Fibroblast of skin of left biceps (primary cell): Measurements from ENCODE around the gene PLEKHA8.
"Not testable (repeated sequence)": the region's sequence is repeated elsewhere in the genome, so short reads cannot be mapped to it uniquely, and the experiment has no call there.

Experiments
- DNase-seq, 2 experiments: peaks; one replicate each; pipeline ENCODE4 v3.0.0-alpha.2; 2013; ENCODE audit warnings: low read depth in 2 of 2

The PLEKHA8 gene

DNA sequence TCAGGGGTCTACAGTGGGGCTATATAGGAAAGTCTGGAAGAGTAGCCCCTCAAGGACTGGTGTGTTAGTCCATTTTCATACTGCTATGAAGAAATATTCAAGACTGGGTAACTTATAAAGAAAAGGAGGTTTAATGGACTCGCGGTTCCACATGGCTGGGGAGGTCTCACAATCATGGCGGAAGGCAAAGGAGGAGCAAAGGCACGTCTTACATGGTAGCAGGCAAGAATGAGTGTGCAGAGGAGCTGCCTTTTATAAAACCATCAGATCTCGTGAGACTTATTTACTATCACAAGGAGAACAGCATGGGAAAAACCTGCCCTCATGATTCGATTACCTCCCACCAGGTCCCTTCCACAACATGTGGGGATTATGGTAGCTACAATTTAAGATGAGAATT is 4.7 kb upstream of the PLEKHA8 start:
- DNase-seq: no peak

DNA sequence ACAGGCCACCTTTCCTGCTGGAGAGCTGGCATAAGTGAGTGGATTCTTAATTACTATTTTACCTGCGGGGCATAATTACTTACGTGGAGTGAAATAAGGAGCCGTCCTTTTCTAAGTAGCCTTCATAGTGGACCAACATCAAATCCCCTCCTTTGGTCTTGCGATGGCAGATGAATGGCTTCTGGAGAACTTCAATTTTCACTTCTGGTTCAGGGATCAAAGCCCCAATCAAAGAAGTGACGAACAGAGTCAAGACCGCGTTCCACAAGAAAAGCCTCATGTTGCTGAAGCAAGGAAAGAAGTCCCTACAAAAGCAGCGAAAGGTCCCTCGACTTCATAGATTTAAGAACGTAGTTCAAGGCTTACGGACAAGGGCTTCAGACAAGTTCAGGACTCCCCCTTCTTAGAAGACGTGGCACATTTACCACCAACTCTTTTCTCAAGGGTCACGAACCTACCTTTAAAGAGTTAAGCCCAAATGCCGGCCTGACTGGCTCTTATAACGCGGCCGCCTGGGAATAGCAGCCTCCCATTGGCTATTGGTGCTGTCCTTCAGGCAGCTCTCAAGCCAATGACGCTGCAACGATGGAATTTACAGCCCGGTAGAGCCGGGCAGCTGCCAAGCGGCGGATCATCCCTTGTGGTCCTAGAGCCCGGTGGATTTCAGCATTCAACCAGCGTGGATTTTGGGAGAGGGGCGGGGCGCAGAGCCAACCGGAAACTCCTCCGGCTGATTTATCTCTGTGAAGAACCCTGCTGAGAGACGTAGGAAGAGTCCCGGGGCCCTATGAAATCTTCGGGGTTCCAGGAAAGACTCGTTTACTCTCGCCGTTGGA is 1.8 kb upstream of the PLEKHA8 start, which contains the start of gene FKBP14:
TSS of gene FKBP14 (minus strand) at position 474 of the 836 bp plus-strand sequence. CDS start at position 280, 194 bp downstream.
- DNase-seq: peak; percentile 99

DNA sequence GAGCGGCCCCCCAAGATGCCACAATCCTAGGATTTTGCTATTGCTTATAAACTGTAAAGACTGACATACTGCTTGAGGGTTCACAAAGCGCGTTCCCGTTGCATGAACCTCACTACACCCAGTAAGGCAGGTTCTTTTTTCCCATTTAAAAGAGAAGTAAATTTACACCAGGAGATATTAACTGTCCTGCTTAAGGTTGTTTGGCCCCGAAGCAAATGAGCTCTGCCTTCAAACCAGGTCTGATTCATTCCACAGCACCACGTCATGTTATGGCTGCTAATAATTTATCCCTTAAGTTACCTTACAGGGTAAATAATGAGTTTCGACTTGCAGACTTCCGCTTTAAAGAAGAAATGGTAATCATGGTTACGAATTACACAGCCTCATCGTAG is 1.2 kb upstream of the PLEKHA8 start:
- DNase-seq: no peak

DNA sequence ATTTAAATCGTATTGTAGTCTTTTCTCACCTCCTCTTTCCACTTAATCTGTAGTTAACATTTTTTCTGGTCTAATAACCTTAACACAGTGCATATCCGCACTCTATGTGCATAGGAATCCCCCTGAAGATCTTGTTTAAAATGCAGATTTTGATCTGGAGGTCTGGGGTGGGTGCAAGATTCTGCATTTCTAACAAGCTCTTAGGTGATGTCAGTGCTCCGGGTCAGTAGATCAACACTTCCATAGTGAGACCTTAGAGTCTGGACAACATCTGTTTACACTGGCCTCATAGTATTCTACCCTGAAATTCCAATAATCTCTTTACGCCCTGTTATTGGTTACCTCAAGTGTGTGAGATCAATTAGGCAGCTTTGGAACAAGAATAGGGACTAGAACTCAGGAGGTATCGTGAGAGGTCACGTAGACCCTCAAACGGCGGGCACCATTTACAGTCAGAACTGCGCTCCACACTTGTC is 434 bp upstream of the PLEKHA8 start:
- no peak for DNase-seq

DNA sequence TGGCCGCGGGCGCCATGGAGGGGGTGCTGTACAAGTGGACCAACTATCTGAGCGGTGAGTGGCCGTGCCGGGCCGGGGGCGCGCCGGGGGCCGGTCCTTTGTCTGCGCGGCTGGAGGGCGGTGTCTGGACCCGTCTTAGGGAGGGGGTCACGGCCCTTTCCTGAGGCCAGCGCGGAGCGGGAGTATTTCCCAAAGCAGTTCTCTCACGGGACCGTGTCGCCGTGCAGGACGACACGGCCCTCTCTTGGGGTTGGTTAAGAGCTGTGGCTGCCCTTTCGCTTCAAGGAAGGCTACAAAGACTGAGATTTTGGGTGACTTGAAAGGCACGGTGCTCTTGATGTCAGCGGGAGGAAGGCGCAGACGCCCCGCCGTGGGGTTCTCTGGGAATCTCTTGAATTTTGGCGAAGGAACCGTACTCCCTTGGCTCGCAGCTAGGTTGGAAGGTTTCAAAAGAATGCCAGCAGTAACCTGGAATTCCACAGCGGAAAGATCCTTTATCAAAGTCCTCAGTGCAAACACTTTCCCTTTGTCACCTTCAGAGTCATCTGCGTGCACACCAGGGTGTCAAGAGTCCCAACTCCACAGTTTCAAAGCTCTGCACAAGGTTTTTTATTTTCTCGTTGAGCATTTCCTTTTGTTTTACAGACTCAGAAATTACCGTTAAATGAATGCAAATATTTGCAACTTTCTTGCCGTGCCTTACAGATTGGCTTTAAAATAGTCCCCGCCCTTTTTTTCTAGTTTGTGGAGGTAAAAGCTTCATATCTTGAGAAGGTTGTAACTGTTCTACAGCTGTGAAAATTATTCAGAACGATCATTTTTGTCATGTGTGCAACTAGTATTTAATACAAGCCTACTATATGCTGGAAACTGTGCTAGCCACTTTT is 780 bp downstream of the PLEKHA8 start:
- no peak for DNase-seq

DNA sequence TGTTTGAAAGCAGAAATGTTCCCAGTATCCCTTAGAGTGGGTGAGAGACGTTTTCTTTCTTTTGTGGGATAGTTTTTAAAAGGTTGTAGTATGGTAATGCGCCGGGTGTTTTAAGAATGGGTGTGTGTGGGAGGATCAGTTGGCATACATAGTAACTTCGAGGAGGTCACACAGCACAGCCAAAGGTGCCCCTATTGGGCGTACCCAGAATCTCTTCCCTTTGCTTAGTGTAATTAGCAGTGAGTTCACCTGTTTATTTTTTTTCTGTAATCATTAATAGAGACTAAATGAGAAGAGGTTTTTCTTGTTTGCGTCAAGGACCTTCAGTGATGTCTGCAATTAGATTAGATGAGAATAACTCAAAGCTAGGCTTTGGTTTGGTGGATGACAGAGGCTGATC is 1.5 kb downstream of the PLEKHA8 start:
- DNase-seq: no peak

DNA sequence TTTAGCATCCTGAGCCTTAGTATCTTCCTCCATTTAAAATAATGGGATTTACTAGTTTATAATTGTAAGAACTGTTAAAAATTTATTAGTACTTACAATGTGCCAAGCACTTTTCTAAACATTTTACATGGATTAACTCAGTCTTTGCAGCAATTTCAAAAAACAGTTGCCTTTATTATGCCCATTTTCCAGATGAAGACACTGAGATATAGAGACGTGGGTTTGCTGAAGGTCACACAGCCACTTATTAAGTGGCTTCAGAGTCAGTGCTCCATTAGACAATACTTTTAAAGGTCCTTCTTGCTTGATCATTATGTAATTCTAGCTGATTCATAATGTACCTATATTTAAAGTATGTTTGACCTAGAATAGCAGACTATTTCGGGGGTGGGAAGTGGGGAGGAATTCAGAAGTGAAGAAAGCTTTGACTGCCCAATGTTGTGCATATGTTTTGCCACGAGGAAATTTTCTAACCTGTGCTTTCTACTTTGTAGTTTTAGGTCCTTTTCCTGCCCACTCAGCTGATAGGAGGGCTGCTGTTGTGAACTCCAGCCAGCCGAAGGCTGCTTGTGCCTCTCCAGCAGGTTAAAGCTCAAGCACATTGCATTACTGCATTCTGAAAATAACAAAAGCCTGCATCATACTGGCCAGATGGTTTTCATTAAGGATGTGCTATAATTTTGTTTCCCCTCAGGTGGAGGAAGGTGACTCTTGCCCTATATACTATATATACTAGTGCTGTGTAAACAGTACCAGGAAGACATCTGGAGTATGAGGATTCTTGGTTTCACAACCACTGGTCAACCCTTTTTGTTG is 4.3 kb downstream of the PLEKHA8 start:
- peak; percentile 45 to 52 for DNase-seq

DNA sequence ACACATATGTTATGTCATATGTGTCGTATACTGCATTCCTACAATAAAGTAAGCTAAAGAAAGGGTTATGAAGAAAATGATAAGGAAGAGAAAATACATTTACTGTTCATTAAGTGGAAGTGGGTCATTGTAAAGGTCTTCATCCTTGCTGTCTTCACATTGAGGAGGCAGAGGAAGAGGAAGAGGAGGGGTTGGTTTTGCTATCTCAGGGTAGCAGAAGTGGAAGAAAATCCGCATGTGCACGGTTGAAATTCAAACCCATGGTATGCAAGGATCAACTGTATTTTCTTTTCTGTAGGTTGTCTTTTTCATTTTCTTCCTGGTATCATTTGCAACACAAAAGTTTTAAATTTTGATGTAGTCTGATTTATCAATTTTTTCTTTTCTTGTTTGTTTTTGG is 6.3 kb downstream of the PLEKHA8 start:
- DNase-seq: no peak

DNA sequence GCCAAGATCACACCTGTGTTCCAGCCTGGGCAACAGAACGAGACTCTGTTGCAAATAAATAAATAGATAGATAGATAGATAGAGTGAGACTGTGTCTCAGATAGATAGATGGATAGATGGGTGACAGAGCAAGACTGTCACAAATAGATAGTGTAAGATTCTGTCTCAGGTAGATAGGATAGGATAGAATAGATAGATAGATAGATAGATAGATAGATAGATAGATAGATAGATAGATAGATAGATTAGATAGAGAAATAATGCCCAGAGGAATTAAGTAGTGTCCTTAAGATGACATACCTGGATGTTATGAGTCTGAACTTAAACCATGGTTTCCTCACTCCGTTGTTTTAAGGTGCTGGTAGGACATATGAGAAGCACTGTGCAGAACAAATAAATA is 8.0 kb downstream of the PLEKHA8 start:
- no peak for DNase-seq

DNA sequence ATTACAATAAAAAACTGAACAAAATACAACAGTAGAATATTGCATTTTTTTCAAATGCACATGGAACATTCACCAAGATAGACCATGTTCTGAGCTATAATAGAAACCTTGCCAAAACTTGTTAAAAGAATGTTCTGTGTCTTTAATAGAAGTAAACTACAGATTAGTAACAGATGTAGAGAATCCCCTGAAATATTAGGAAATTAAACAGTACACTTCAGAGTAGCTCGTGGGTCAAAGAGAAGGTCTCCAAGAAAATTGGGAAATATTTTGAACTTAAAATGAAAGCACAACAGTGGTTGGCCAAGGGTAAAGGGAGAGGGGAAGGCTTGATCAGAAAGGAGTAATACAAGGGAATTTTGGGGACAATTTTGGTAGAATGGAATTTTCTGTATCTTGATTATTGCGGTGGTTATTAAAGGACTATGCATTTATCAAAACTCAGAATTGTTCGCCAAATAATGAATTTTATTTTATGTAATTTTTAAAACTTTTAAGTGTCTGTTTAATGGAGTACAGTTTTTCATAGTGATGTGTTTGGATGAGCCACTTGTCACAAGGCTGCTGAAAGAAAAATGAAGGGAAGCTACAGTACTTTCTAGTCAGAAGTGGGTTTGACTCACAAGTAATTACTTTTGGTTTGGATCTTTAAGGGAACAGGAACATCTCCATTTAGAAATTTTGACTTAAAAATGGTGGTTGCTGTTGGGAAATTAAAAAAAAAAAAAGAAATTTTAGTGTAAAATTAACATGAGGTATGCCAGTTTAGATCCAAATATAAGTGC is 10.2 kb downstream of the PLEKHA8 start:
- DNase-seq: peak; percentile 47 to 50

DNA sequence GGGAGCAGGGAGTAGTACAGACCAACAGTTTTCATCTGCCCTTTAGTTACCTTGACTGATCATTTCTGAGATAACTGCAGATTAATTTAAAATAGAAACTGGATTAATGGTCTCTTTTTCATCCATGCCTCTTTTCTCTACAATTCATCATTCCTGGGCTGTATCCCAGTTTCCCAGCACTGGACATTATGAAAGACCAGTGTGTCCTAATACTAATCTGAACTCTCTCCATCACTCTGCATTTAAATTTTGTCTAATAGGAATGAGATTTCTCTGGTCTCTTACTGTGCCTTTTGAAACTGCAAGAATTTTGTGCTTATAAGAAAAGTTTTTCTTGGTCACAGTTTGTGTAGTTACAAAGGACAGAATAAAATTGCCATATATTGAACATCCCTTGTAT is 12.7 kb downstream of the PLEKHA8 start:
- no peak for DNase-seq

DNA sequence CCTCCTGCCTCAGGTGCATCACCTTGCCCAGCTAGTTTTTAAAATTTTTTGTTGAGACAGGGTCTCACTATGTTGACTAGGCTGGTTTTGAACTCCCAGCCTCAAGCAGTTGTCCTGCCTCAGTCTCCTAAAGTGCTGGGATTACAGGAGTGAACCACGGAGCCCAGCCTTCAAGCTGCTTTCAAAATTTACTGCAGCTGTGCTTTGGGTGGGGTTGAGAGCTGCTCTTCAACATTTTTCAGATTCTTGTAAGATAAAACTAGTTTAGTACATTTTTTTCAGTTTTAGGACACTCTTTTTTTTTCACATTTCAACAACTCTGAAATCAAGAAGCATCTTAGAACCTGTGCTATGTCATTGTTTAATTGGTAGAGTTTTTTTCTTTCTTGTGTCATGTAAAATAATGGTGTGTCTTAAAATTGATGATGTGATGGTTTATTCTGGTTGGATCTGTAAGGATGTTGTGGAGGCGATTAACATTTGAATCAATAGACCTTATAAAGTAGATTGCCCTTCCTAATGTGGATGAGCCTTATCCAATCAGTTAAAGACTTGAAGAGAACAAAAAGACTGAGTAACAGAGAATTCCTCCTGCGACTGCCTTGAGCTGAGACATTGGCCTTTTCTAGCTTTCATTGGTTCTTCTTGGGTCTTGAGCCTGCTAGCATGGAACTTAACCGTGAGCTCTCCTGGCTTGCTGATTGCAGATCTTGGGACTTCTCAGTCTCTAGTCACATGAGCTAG is 13.5 kb downstream of the PLEKHA8 start:
- DNase-seq: no peak

DNA sequence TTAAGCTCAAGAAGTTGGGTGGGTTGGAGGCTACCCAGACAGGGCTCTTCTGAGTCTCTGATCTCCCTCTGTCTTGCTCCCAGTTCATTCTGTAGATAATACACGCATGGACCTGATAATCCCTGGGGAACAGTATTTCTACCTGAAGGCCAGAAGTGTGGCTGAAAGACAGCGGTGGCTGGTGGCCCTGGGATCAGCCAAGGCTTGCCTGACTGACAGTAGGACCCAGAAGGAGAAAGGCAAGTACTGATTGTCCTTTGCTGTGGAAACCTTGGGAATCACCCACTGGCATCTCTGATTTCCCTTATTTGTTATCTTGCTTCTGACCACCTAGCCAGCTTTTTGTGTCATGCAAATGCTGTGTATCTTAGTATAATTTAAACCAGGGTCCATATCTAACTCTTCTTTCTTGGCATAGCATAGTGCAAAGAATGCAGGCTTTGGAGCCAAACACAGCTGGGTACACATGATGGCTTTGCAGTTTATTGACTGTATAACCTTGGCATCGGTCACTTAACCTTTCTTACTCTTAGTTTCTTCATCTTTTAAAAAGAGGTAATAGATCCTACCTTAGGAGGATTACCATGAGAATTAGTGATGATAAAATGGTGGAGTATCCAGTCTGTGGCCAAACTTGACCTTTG is 18.0 kb downstream of the PLEKHA8 start:
- no peak for DNase-seq

DNA sequence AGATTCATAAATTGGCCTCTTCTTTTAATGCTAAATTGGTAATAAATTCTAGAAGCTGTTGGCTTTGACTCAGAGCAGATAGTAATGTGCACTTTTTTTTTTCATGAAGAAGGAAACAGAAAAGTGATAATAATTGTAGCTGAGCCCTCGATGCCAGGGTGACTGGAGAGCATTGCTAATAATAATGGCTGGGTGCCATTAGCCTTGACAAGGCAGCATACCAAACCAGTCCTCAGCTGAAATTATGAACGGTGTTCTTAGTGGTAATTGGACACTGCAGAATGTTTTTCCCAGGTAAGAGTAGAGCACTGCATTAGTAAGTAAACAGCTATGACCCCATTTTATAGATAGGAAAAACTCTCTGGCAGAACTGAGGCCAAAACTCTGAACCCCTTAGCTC is 18.9 kb downstream of the PLEKHA8 start:
- DNase-seq: no peak

DNA sequence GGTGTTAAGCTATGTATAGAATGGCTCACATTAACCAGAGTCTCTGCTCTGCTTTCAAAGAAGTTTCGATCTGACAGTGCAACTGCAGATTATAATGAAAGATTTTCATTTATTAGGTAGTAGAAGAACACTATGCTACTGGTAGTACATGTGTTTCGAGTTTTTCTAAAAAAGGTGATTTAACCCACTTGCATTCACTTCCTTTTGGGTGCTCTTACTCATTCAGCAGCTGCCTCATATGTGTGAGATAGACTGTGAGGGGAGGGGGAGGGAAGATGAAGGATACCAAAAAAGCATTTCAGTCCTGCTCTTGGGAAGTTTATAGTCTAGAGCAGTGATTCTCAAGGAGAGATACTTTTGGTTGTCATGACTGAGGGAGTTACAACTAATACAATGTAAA is 20.4 kb downstream of the PLEKHA8 start:
- DNase-seq: no peak

DNA sequence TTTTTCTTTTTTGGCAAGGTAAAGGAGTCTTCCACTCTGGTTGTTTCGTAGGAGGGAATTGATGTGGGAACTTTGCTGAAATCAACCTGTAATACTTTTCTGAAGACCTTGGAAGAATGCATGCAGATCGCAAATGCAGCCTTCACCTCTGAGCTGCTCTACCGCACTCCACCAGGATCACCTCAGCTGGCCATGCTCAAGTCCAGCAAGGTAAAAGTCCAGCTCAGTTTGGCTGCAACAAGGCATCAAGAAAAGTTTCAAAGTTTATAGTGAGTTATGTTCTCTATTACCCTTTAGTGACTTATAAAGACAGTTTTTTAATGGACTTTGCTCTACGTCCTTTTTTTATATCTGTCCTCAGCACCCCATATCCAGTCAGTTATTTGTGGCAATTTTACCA is 21.0 kb downstream of the PLEKHA8 start:
- DNase-seq: no peak

DNA sequence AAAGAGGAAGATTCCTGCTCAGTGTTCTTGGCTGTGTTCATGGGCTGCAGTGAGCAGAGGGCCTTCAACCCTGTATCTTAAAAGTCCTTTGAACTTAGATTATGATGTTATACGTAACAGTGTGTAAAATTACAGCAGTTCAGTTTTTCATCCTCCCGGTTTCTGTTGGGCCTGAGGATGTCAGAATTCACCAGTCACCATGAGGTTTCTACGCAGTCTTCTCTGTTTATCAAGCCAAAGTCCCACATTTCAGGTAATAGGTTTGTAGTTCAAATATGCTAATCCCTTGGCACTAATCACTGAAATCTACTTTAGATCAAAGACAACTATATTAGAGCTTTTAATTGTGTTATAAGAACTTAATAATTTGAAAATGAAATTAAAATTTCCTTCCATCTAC is 24.9 kb downstream of the PLEKHA8 start:
- DNase-seq: no peak

DNA sequence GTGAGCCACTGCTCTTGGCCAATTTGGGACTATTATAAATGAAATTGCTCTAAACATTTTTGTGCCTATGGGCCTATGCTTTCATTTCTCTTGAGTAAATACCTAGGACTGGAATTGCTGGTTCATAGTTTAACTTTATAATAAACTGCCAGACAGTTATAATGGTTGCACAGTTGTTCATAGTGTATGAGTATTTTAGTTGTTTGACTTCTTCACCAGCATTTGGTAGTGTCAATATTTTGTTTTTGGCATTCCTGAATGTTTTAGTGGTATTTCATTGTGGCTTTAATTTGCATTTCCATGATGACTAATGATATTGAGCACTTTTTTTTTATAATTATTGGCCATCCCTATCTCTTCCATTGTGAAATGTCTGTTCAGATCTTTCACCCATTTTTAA is 29.5 kb downstream of the PLEKHA8 start:
- DNase-seq: no peak

DNA sequence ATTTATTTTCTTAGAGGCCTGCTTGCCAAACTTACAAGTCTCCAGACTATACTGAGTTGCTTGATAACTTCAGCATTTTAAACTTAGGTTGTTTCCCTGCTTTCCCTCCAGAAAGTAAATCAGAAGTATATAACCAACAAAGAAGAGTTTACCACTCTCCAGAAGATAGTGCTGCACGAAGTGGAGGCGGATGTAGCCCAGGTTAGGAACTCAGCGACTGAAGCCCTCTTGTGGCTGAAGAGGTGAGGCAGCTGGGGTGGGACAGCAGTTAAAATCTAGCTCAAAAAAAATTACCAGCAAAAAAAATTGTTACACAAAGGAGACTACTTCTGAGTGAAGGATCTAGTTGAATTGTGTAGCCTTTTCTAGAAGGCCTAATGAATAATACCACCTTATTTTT is 33.6 kb downstream of the PLEKHA8 start:
- not testable (repeated sequence) for DNase-seq

DNA sequence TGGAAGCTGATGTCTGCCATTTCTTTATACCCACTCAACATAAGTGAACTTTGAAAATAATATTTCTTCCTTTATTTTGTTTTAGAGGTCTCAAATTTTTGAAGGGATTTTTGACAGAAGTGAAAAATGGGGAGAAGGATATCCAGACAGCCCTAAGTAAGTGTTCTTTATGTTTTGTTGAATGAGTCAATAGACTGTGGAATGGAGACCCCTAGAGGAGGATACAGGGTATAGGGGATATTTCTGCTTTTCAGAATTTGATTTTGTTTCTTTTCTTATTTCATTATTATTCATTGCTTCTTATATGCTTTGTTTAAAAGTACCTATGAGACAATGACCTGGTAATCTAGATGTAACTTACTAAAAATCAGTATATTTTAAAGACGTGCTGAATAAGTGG is 34.4 kb downstream of the PLEKHA8 start:
- DNase-seq: no peak
